ENCODE results near the gene BRD2.

The BRD2 gene

GRCh38 chr6:32933661-32934085 lies 34.7 kb upstream of the BRD2 start:
- peak; percentile 71 for TF ChIP-seq CTCF (IDR thresholded peaks at IDR 0.05)
- Histone ChIP-seq H3K27me3 (no peaks in the 10 kb centered on the region), H3K27ac (no peak overlapping the region)

GRCh38 chr6:32935551-32936238 lies 32.7 kb upstream of the BRD2 start:
- Histone ChIP-seq H3K27me3 (no peaks in the 10 kb centered on the region), H3K4me3 (ENCODE audit: low read depth in 1 of 2, low read length in 1 of 2) (no peak overlapping the region), H3K9me3 (no peaks in the 10 kb centered on the region), H3K36me3 (no peaks in the 10 kb centered on the region), H3K4me1 (ENCODE audit: control insufficient read depth in 1 of 2, insufficient read depth in 1 of 2, low read depth in 1 of 2, low read length in 1 of 2) (peaks cover 45 to 55% of the 10 kb centered on the region in 2 experiments), H3K27ac (peak overlapping the region; percentile 80)
- no peak for TF ChIP-seq CTCF (IDR thresholded peaks at IDR 0.05)

More at GRCh38 chr6:32933661-32934085, 34.7 kb upstream of the BRD2 start:
- H3K4me3 ChIP-seq (ENCODE audit: low read depth in 1 of 2, low read length in 1 of 2), result no peak overlapping the region
- peaks cover 48% of the 10 kb centered on the region in 2 experiments for H3K4me1 ChIP-seq (ENCODE audit: control insufficient read depth in 1 of 2, insufficient read depth in 1 of 2, low read depth in 1 of 2, low read length in 1 of 2)
- H3K36me3 ChIP-seq, result no peaks in the 10 kb centered on the region
- no peaks in the 10 kb centered on the region for H3K9me3 ChIP-seq

- peaks cover 53 to 64% of the 10 kb centered on the region in 2 experiments for H3K4me1 ChIP-seq (ENCODE audit: control insufficient read depth in 1 of 2, insufficient read depth in 1 of 2, low read depth in 1 of 2, low read length in 1 of 2)
- TF ChIP-seq CTCF (IDR thresholded peaks at IDR 0.05), result no peak
- H3K27ac ChIP-seq, result peak overlapping the region; percentile 80
- no peaks in the 10 kb centered on the region for H3K9me3 ChIP-seq
- H3K36me3 ChIP-seq, result no peaks in the 10 kb centered on the region
- no peaks in the 10 kb centered on the region for H3K27me3 ChIP-seq
- peak overlapping the region; percentile 26 to 32 for H3K4me3 ChIP-seq (ENCODE audit: low read depth in 1 of 2, low read length in 1 of 2)
Observed at GRCh38 chr6:32936239-32937152, 31.9 kb upstream of the BRD2 start.

GRCh38 chr6:32937230-32937633 lies 31.2 kb upstream of the BRD2 start:
- Histone ChIP-seq H3K27ac (peak overlapping the region; percentile 80), H3K27me3 (no peaks in the 10 kb centered on the region), H3K36me3 (no peaks in the 10 kb centered on the region), H3K9me3 (no peaks in the 10 kb centered on the region), H3K4me1 (ENCODE audit: control insufficient read depth in 1 of 2, insufficient read depth in 1 of 2, low read depth in 1 of 2, low read length in 1 of 2) (peaks cover 56 to 66% of the 10 kb centered on the region in 2 experiments), H3K4me3 (ENCODE audit: low read depth in 1 of 2, low read length in 1 of 2) (peak overlapping the region; percentile 26 to 32)
- TF ChIP-seq CTCF (IDR thresholded peaks at IDR 0.05), result no peak

GRCh38 chr6:32938494-32938893 lies 29.9 kb upstream of the BRD2 start:
- peaks cover 65 to 74% of the 10 kb centered on the region in 2 experiments for H3K4me1 ChIP-seq (ENCODE audit: control insufficient read depth in 1 of 2, insufficient read depth in 1 of 2, low read depth in 1 of 2, low read length in 1 of 2)
- no peaks in the 10 kb centered on the region for H3K36me3 ChIP-seq
- no peaks in the 10 kb centered on the region for H3K27me3 ChIP-seq
- no peak overlapping the region for H3K4me3 ChIP-seq (ENCODE audit: low read depth in 1 of 2, low read length in 1 of 2)
- no peaks in the 10 kb centered on the region for H3K9me3 ChIP-seq
- H3K27ac ChIP-seq, result peak overlapping the region; percentile 80
- TF ChIP-seq CTCF (IDR thresholded peaks at IDR 0.05), result no peak
